Mesenchymal stem cell (in vitro differentiated cells and primary cell): ENCODE data around the gene KRTAP19-6.

Experiments
- DNase-seq: peaks from one replicate; pipeline ENCODE4 v3.0.0-alpha.2; 2013
- H2AFZ ChIP-seq: one replicate; pipeline ENCODE4 v1.6.1; 2013; ENCODE audit warnings: low read depth, mild to moderate bottlenecking, control low read depth, inconsistent platforms, low read length, moderate library complexity
- H2AK5ac ChIP-seq: 2 replicates; pipeline ENCODE4 v1.6.1; 2013; ENCODE audit warnings: low read length, moderate library complexity, mild to moderate bottlenecking, inconsistent platforms; ENCODE audit not compliant: severe bottlenecking
- H2BK120ac ChIP-seq: one replicate; pipeline ENCODE4 v1.6.1; 2013; ENCODE audit warnings: low read depth, mild to moderate bottlenecking, inconsistent platforms, low read length, moderate library complexity
- H2BK12ac ChIP-seq, 2 experiments: one replicate each; pipeline ENCODE4 v1.6.1; 2013; ENCODE audit warnings: inconsistent platforms in 2 of 2, low read length in 2 of 2, mild to moderate bottlenecking in 2 of 2, moderate library complexity in 2 of 2, control low read depth in 1 of 2
- H2BK15ac ChIP-seq: one replicate; pipeline ENCODE4 v1.6.1; 2013; ENCODE audit warnings: mild to moderate bottlenecking, low read depth, inconsistent platforms; ENCODE audit not compliant: poor library complexity, severe bottlenecking
- H2BK5ac ChIP-seq: 2 replicates; pipeline ENCODE4 v1.6.1; 2013; ENCODE audit warnings: low read depth, mild to moderate bottlenecking, low read length, control low read depth, inconsistent platforms; ENCODE audit not compliant: poor library complexity, severe bottlenecking
- H3K14ac ChIP-seq, 2 experiments: one replicate each; pipeline ENCODE4 v1.6.1; 2013; ENCODE audit warnings: inconsistent platforms in 2 of 2, low read length in 2 of 2, control low read depth in 1 of 2, mild to moderate bottlenecking in 1 of 2, moderate library complexity in 1 of 2
- H3K18ac ChIP-seq, 2 experiments: one replicate each; pipeline ENCODE4 v1.6.1; 2013; ENCODE audit warnings: inconsistent platforms in 2 of 2, low read length in 2 of 2, control low read depth in 1 of 2, low read depth in 1 of 2, mild to moderate bottlenecking in 1 of 2
- H3K23ac ChIP-seq, 2 experiments: one replicate each; pipeline ENCODE4 v1.6.1; 2013; ENCODE audit warnings: inconsistent platforms in 2 of 2, low read length in 2 of 2, mild to moderate bottlenecking in 2 of 2, moderate library complexity in 2 of 2, control low read depth in 1 of 2
- H3K27ac ChIP-seq: 2 replicates; pipeline ENCODE4 v1.5.1; 2013; ENCODE audit warnings: mild to moderate bottlenecking, moderate library complexity, low read length, control low read depth, inconsistent platforms; ENCODE audit not compliant: poor library complexity, severe bottlenecking
- H3K27me3 ChIP-seq, 2 experiments: 2 replicates each; pipeline versions ENCODE4 v1.6.1 to v1.7.0; 2013; ENCODE audit warnings: low read length in 2 of 2, mild to moderate bottlenecking in 2 of 2, moderate library complexity in 2 of 2, control low read depth in 1 of 2, inconsistent platforms in 1 of 2; ENCODE audit not compliant: control insufficient read depth in 1 of 2, insufficient read depth in 1 of 2
- H3K36me3 ChIP-seq, 2 experiments: 2 replicates each; pipeline versions ENCODE4 v1.6.1 to v1.7.0; 2013; ENCODE audit warnings: low read length in 2 of 2, control low read depth in 1 of 2, inconsistent platforms in 1 of 2, low read depth in 1 of 2, mild to moderate bottlenecking in 1 of 2; ENCODE audit not compliant: insufficient read depth in 2 of 2, control insufficient read depth in 1 of 2
- H3K4ac ChIP-seq, 2 experiments: one replicate each; pipeline ENCODE4 v1.6.1; 2013; ENCODE audit warnings: inconsistent platforms in 2 of 2, low read length in 2 of 2, mild to moderate bottlenecking in 2 of 2, moderate library complexity in 2 of 2, control low read depth in 1 of 2, low read depth in 1 of 2
- H3K4me1 ChIP-seq: 2 replicates; pipeline ENCODE4 v1.6.1; 2013; ENCODE audit warnings: low read depth, low read length, control low read depth; ENCODE audit not compliant: control insufficient read depth, insufficient read depth
- H3K4me2 ChIP-seq: 2 replicates; pipeline ENCODE4 v1.6.1; 2013; ENCODE audit warnings: low read length, mild to moderate bottlenecking, inconsistent platforms; ENCODE audit not compliant: poor library complexity, severe bottlenecking
- H3K4me3 ChIP-seq, 2 experiments: 2 replicates each; pipeline versions ENCODE4 v1.5.1 to v1.7.0; 2013; ENCODE audit warnings: low read length in 2 of 2, mild to moderate bottlenecking in 2 of 2, control low read depth in 1 of 2, low read depth in 1 of 2; ENCODE audit not compliant: insufficient read depth in 1 of 2
- H3K79me1 ChIP-seq: replicated peaks from 2 replicates; pipeline ENCODE4 v1.6.1; 2013; ENCODE audit warnings: mild to moderate bottlenecking, control low read depth, low read length, inconsistent platforms; ENCODE audit not compliant: poor library complexity, severe bottlenecking
- H3K9ac ChIP-seq: 2 replicates; pipeline ENCODE4 v1.7.0; 2013; ENCODE audit warnings: mild to moderate bottlenecking, low read length, moderate library complexity
- H3K9me3 ChIP-seq: 2 replicates; pipeline ENCODE4 v1.7.0; 2013; ENCODE audit warnings: mild to moderate bottlenecking, low read length; ENCODE audit not compliant: control insufficient read depth
- H4K8ac ChIP-seq: one replicate; pipeline ENCODE4 v1.6.1; 2013; ENCODE audit warnings: inconsistent platforms, mild to moderate bottlenecking, low read length, moderate library complexity
- H4K91ac ChIP-seq: one replicate; pipeline ENCODE4 v1.6.1; 2013; ENCODE audit warnings: mild to moderate bottlenecking, low read length, inconsistent platforms
- WGBS: methylation state at CpG from one replicate; pipeline ENCODE4 v1.1.7; 2013; ENCODE audit warnings: mixed read lengths; 5-methylcytosine and 5-hydroxymethylcytosine counted together

Gene KRTAP19-6

GRCh38 chr21:30563072-30563471 is 21.4 kb upstream of the KRTAP19-6 start:
- H3K9me3 ChIP-seq, result no peaks in the 10 kb centered on the region
- no peak overlapping the region for H3K4ac ChIP-seq
- H3K79me1 ChIP-seq, result no peaks in the 10 kb centered on the region
- no peak for DNase-seq
- no peak overlapping the region for H3K14ac ChIP-seq
- H3K9ac ChIP-seq, result no peak overlapping the region
- H3K23ac ChIP-seq, result no peak overlapping the region
- no peak overlapping the region for H2BK15ac ChIP-seq
- H3K27me3 ChIP-seq, result no peaks in the 10 kb centered on the region
- 41% methylated on average over 5 of the region's 6 CpGs for WGBS
- no peak overlapping the region for H4K91ac ChIP-seq
- no peak overlapping the region for H2BK12ac ChIP-seq
- no peak overlapping the region for H3K4me3 ChIP-seq
- H2BK120ac ChIP-seq, result no peak overlapping the region
- H2BK5ac ChIP-seq, result no peak overlapping the region
- no peak overlapping the region for H3K4me2 ChIP-seq
- no peak overlapping the region for H2AFZ ChIP-seq
- no peak overlapping the region for H4K8ac ChIP-seq
- no peak overlapping the region for H2AK5ac ChIP-seq
- no peak overlapping the region for H3K18ac ChIP-seq
- H3K4me1 ChIP-seq, result no peaks in the 10 kb centered on the region
- no peak overlapping the region for H3K27ac ChIP-seq
- H3K36me3 ChIP-seq, result no peaks in the 10 kb centered on the region

GRCh38 chr21:30561957-30562356 is 20.3 kb upstream of the KRTAP19-6 start:
- 75% methylated on average over 1 of the region's 2 CpGs for WGBS
- Histone ChIP-seq H3K4me2 (no peak overlapping the region), H3K9ac (no peak overlapping the region), H2AK5ac (no peak overlapping the region), H3K36me3 (no peaks in the 10 kb centered on the region), H4K91ac (no peak overlapping the region), H3K4me3 (no peak overlapping the region), H2BK120ac (no peak overlapping the region), H3K23ac (no peak overlapping the region), H3K4me1 (no peaks in the 10 kb centered on the region), H3K27ac (no peak overlapping the region), H2BK15ac (no peak overlapping the region), H4K8ac (no peak overlapping the region), H3K27me3 (no peaks in the 10 kb centered on the region), H3K9me3 (no peaks in the 10 kb centered on the region), H3K18ac (no peak overlapping the region), H2BK12ac (no peak overlapping the region), H3K79me1 (no peaks in the 10 kb centered on the region), H2AFZ (no peak overlapping the region), H3K4ac (no peak overlapping the region), H3K14ac (no peak overlapping the region), H2BK5ac (no peak overlapping the region)
- no peak for DNase-seq

- Histone ChIP-seq H3K4ac (no peak within 1 kb of the TSS), H3K27ac (no peak within 1 kb of the TSS), H3K9ac (no peak within 1 kb of the TSS), H2BK12ac (no peak within 1 kb of the TSS), H3K27me3 (no peaks in the 10 kb centered on the region), H3K4me1 (no peaks in the 10 kb centered on the region), H3K9me3 (no peaks in the 10 kb centered on the region), H3K14ac (no peak within 1 kb of the TSS), H3K79me1 (no peaks in the 10 kb centered on the region), H4K91ac (no peak within 1 kb of the TSS), H3K23ac (no peak within 1 kb of the TSS), H3K4me3 (no peak within 1 kb of the TSS), H2AK5ac (no peak within 1 kb of the TSS), H2AFZ (no peak within 1 kb of the TSS), H2BK5ac (no peak within 1 kb of the TSS), H2BK120ac (no peak within 1 kb of the TSS), H4K8ac (no peak within 1 kb of the TSS), H3K36me3 (no peaks in the 10 kb centered on the region), H2BK15ac (no peak within 1 kb of the TSS), H3K4me2 (no peak within 1 kb of the TSS), H3K18ac (no peak within 1 kb of the TSS)
- DNase-seq, result no peak
- 67% methylated on average over 1 of the region's 2 CpGs for WGBS
Observed at GRCh38 chr21:30561264-30561895, 19.7 kb upstream of the KRTAP19-6 start, which contains the start of gene KRTAP19-7. Gene KRTAP19-7, minus strand, starts transcription at chr21:30561314. Its CDS starts 25 bp downstream, at chr21:30561289.

DNA sequence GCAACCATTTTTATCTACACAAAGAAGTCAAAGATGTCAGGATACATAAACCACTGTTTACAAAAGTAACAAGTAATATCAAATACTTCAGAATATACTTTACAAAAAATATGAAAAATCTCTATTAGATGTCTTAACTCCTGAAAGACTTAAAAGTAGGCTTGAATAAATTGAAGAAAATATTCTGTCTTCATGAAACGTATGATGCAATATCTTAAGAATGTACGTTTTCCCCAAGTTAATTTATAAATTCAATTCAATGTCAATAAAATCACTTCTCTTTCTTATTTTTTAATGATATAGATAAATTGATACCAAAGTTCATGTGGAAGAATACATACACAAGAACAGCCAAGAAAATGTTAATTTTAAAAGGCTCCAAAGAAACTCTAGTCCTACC is 13.4 kb upstream of the KRTAP19-6 start:
- Histone ChIP-seq H2BK120ac (no peak overlapping the region), H2BK12ac (no peak overlapping the region), H3K9ac (no peak overlapping the region), H3K36me3 (no peaks in the 10 kb centered on the region), H3K79me1 (no peaks in the 10 kb centered on the region), H3K4ac (no peak overlapping the region), H3K14ac (no peak overlapping the region), H3K23ac (no peak overlapping the region), H2BK5ac (no peak overlapping the region), H3K18ac (no peak overlapping the region), H3K27ac (no peak overlapping the region), H3K9me3 (peaks cover 15% of the 10 kb centered on the region), H2AK5ac (no peak overlapping the region), H2AFZ (no peak overlapping the region), H3K4me3 (no peak overlapping the region), H3K4me2 (no peak overlapping the region), H2BK15ac (no peak overlapping the region), H3K27me3 (no peaks in the 10 kb centered on the region), H3K4me1 (no peaks in the 10 kb centered on the region), H4K91ac (no peak overlapping the region), H4K8ac (no peak overlapping the region)
- no CpG with 5 or more reads among the region's 2 CpGs for WGBS
- no peak for DNase-seq
